ENCODE results near the gene MARCHF3.

The MARCHF3 gene

DNA sequence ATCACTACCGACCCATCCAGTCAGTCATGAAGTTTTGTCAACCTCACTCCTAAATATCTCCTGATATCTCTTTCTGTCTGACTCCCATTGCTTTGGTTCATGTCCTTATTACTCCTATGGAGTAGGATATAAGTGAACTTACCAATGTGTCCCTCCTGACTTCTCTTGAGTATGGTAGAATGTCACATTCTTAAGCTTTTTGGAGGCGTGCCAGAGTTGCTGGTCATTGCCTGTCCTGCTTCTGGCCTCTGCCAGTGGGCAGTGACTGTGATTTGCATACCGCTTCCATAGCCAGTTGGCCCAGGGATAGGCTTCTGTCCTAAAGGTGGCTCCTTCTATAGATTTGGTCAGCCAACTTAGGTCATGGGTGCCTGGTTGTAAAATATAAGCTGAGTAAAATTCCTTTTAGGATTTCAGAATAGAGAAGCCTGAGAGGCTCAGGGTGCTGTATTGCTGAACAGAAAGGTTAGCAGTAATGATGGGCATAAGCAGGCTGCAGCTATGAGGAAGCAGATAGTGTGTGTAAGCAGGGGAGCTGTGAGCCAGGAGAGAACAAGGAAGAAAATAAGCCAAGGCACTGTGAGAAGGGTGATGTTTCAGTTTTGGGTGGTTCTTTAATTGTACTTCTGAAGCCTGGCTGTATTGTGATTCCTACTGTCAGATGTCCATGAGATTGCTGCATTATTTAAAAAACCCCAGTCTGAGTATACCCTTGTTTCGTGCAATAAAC lies 16.1 kb upstream of the MARCHF3 start:
- H3K4me1 ChIP-seq (ENCODE audit: control insufficient read depth, insufficient read depth, low read length), result no peaks in the 10 kb centered on the region
- H3K27ac ChIP-seq (ENCODE audit: low read length), result no peak overlapping the region
- no peaks in the 10 kb centered on the region for H3K27me3 ChIP-seq (ENCODE audit: control insufficient read depth in 1 of 2, insufficient read depth in 2 of 2, low read length in 2 of 2)
- H3K9ac ChIP-seq (ENCODE audit: low read length in 2 of 2), result no peak overlapping the region
- H3K9me3 ChIP-seq (ENCODE audit: control insufficient read depth in 2 of 2, low read length in 2 of 2), result no peaks in the 10 kb centered on the region
- H3K4me3 ChIP-seq (ENCODE audit: low read length in 2 of 2), result no peak overlapping the region
- H3K36me3 ChIP-seq (ENCODE audit: control insufficient read depth in 2 of 2, insufficient read depth in 2 of 2, low read length in 2 of 2), result peaks cover 0 to 2% of the 10 kb centered on the region in 2 donors

DNA sequence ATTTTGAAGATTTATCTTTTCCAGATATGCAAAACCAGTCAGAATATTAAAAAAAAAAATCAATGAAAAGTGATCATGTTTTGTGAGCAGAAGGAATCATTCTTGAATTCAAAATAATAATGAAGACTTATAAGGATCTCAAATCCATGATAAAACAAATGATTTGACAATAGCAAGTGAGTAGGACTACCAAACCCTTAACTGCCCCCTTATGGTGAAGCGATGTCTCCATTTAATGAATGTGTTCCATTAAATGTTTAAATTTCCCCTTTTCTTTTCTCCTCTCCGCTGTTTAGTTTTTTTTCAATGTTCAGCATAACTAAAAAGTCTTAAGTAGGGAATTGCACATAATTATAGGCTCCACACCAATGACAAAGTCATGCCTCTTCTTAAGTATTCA lies 12.2 kb upstream of the MARCHF3 start:
- H3K27me3 ChIP-seq (ENCODE audit: control insufficient read depth in 1 of 2, insufficient read depth in 2 of 2, low read length in 2 of 2), result no peaks in the 10 kb centered on the region
- no peak overlapping the region for H3K27ac ChIP-seq (ENCODE audit: low read length)
- no peaks in the 10 kb centered on the region for H3K4me1 ChIP-seq (ENCODE audit: control insufficient read depth, insufficient read depth, low read length)
- no peaks in the 10 kb centered on the region for H3K36me3 ChIP-seq (ENCODE audit: control insufficient read depth in 2 of 2, insufficient read depth in 2 of 2, low read length in 2 of 2)
- H3K9ac ChIP-seq (ENCODE audit: low read length in 2 of 2), result no peak overlapping the region
- H3K9me3 ChIP-seq (ENCODE audit: control insufficient read depth in 2 of 2, low read length in 2 of 2), result no peaks in the 10 kb centered on the region
- no peak overlapping the region for H3K4me3 ChIP-seq (ENCODE audit: low read length in 2 of 2)

DNA sequence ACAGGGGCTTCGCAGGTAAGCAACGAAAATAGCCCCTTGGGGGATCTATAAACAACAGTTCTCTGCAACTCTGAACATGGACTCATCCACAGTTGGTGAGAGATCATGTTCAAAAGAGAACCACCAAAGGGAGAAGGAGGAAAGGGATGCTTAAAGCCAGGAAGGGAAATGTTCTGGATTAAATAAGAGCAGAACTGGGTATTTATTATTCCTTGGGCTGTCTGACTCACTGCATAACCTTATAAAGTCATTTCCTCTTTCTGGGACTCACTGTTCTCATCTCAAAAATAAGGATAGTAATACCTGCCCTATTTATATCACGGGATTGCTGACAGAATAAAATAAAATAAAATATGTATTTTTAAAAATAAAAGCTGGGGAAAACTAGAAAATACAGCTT lies 11.2 kb upstream of the MARCHF3 start:
- no peaks in the 10 kb centered on the region for H3K27me3 ChIP-seq (ENCODE audit: control insufficient read depth in 1 of 2, insufficient read depth in 2 of 2, low read length in 2 of 2)
- no peaks in the 10 kb centered on the region for H3K9me3 ChIP-seq (ENCODE audit: control insufficient read depth in 2 of 2, low read length in 2 of 2)
- no peak overlapping the region for H3K4me3 ChIP-seq (ENCODE audit: low read length in 2 of 2)
- H3K9ac ChIP-seq (ENCODE audit: low read length in 2 of 2), result no peak overlapping the region
- no peaks in the 10 kb centered on the region for H3K4me1 ChIP-seq (ENCODE audit: control insufficient read depth, insufficient read depth, low read length)
- H3K27ac ChIP-seq (ENCODE audit: low read length), result no peak overlapping the region
- no peaks in the 10 kb centered on the region for H3K36me3 ChIP-seq (ENCODE audit: control insufficient read depth in 2 of 2, insufficient read depth in 2 of 2, low read length in 2 of 2)

DNA sequence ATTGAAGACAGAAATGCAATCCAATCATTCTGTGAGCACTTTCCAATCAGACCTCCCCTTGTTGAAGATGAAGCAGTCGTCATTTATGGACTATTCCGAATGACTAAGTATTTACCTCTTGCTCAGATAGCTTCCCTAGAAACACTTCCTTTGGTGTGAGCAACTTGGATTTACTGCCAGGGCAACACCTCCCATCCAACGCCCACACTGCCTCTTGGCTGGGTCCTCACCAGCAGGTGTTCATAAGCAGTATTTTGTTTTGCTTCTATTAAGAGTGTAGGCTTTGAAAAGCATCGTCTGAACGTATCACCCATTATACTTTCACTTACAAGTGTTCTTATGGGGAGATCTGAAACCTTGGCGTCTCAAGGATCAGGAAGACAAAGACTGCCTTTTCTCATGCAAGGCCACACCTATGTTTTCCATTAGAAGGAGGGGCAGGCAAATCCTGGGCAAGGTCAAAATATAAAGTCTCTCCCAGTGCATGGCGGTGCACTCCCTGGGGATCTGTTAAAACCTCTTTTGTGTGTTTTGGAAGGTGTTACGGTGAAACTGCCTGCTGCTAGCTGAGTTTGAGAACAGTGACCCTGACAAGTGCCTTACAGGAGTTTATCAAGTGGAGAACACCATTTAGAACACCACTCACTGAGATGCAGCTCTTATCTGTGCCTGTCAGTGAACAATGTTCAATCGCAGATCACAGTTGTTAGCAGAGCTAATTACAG lies 10.6 kb upstream of the MARCHF3 start:
- no peak overlapping the region for H3K27ac ChIP-seq (ENCODE audit: low read length)
- no peak overlapping the region for H3K9ac ChIP-seq (ENCODE audit: low read length in 2 of 2)
- no peak overlapping the region for H3K4me3 ChIP-seq (ENCODE audit: low read length in 2 of 2)
- H3K4me1 ChIP-seq (ENCODE audit: control insufficient read depth, insufficient read depth, low read length), result no peaks in the 10 kb centered on the region
- H3K9me3 ChIP-seq (ENCODE audit: control insufficient read depth in 2 of 2, low read length in 2 of 2), result no peaks in the 10 kb centered on the region
- H3K27me3 ChIP-seq (ENCODE audit: control insufficient read depth in 1 of 2, insufficient read depth in 2 of 2, low read length in 2 of 2), result no peaks in the 10 kb centered on the region
- H3K36me3 ChIP-seq (ENCODE audit: control insufficient read depth in 2 of 2, insufficient read depth in 2 of 2, low read length in 2 of 2), result no peaks in the 10 kb centered on the region

DNA sequence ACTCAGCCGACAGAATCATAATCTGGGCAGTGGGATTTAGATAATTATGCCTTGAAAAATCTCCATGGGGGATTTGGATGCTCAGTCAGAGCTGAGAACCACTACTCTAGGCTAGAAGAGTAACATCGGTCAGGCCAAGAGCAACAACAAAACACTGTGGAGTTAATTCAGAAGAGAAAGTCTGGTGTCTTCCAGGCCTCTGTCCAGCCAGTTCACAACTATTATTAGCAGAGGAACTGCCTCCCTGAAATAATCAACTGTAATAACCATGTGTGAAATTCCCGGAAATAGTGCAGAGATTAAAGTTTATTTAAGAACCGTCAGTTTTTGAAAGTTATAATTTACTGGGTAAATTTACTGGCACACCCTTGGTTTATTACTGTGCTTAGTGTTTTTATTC lies 8.2 kb upstream of the MARCHF3 start:
- H3K9me3 ChIP-seq (ENCODE audit: control insufficient read depth in 2 of 2, low read length in 2 of 2), result no peaks in the 10 kb centered on the region
- no peaks in the 10 kb centered on the region for H3K36me3 ChIP-seq (ENCODE audit: control insufficient read depth in 2 of 2, insufficient read depth in 2 of 2, low read length in 2 of 2)
- no peak overlapping the region for H3K4me3 ChIP-seq (ENCODE audit: low read length in 2 of 2)
- no peak overlapping the region for H3K27ac ChIP-seq (ENCODE audit: low read length)
- peaks cover 0 to 3% of the 10 kb centered on the region in 2 donors for H3K27me3 ChIP-seq (ENCODE audit: control insufficient read depth in 1 of 2, insufficient read depth in 2 of 2, low read length in 2 of 2)
- H3K4me1 ChIP-seq (ENCODE audit: control insufficient read depth, insufficient read depth, low read length), result no peaks in the 10 kb centered on the region
- H3K9ac ChIP-seq (ENCODE audit: low read length in 2 of 2), result no peak overlapping the region

DNA sequence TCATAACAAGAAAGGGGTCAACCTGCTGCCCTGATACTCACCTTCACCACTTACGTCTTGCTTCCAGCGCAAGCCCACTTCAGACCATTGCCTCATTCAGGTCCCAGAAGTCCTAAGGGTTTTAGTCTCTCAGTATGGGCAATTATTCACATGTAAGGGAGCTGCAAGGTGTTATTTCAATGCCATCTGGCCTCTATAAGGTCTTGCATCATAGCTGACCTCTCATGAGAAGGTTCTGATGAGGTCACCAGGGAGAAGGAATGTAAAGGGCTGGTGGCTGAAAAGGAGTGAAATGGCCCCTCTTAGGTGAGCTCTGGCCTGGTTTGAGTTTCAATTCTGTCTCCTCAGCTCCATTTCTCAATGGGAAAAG lies 1.5 kb upstream of the MARCHF3 start:
- H3K36me3 ChIP-seq (ENCODE audit: control insufficient read depth in 2 of 2, insufficient read depth in 2 of 2, low read length in 2 of 2), result no peaks in the 10 kb centered on the region
- peaks cover 4% of the 10 kb centered on the region for H3K4me1 ChIP-seq (ENCODE audit: control insufficient read depth, insufficient read depth, low read length)
- H3K27me3 ChIP-seq (ENCODE audit: control insufficient read depth in 1 of 2, insufficient read depth in 2 of 2, low read length in 2 of 2), result peaks cover 3 to 9% of the 10 kb centered on the region in 2 donors
- no peaks in the 10 kb centered on the region for H3K9me3 ChIP-seq (ENCODE audit: control insufficient read depth in 2 of 2, low read length in 2 of 2)
- no peak overlapping the region for H3K9ac ChIP-seq (ENCODE audit: low read length in 2 of 2)
- H3K4me3 ChIP-seq (ENCODE audit: low read length in 2 of 2), result peak overlapping the region in 1 of 2 donors; percentile 87
- H3K27ac ChIP-seq (ENCODE audit: low read length), result no peak overlapping the region

DNA sequence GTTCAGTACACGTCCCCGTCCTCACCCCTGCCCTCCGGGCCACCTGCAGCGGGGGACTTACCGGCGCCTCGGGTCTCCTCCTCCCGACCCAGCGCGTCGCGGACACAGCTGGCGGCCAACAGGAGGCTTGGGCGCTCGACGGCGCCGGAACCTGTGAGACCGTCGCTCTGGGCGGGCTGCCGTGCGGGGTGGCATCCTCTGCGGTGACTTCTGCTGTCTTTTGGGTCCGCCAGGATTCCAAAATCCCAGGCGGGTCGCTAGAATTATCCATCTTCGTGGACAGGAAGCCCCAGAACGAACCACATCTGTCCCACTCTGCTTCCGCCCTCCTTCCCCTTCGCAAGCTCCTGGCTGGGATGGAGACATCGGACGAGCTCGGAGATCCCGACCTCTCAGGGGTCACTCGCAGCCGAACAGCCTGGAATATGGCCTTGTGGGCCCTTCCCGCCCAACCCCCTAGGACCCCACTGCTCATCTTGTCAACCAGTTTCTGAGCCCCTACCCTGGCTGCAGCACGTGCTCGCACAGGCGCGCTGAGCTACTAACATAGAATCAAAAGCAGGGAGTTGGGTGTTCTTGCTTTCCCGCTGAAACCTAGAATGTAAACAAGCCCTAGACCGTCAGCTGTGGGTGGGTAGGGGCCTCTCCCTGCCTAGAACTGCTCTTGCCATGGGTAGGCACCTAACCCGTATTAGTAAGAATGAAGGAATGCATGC lies 947 bp upstream of the MARCHF3 start:
- Histone ChIP-seq H3K4me1 (ENCODE audit: control insufficient read depth, insufficient read depth, low read length) (peaks cover 4% of the 10 kb centered on the region), H3K9me3 (ENCODE audit: control insufficient read depth in 2 of 2, low read length in 2 of 2) (no peaks in the 10 kb centered on the region), H3K4me3 (ENCODE audit: low read length in 2 of 2) (peak overlapping the region; percentile 76 to 87), H3K27ac (ENCODE audit: low read length) (no peak overlapping the region), H3K9ac (ENCODE audit: low read length in 2 of 2) (peak overlapping the region in 1 of 2 donors; percentile 41), H3K36me3 (ENCODE audit: control insufficient read depth in 2 of 2, insufficient read depth in 2 of 2, low read length in 2 of 2) (no peaks in the 10 kb centered on the region), H3K27me3 (ENCODE audit: control insufficient read depth in 1 of 2, insufficient read depth in 2 of 2, low read length in 2 of 2) (peaks cover 3 to 9% of the 10 kb centered on the region in 2 donors)

DNA sequence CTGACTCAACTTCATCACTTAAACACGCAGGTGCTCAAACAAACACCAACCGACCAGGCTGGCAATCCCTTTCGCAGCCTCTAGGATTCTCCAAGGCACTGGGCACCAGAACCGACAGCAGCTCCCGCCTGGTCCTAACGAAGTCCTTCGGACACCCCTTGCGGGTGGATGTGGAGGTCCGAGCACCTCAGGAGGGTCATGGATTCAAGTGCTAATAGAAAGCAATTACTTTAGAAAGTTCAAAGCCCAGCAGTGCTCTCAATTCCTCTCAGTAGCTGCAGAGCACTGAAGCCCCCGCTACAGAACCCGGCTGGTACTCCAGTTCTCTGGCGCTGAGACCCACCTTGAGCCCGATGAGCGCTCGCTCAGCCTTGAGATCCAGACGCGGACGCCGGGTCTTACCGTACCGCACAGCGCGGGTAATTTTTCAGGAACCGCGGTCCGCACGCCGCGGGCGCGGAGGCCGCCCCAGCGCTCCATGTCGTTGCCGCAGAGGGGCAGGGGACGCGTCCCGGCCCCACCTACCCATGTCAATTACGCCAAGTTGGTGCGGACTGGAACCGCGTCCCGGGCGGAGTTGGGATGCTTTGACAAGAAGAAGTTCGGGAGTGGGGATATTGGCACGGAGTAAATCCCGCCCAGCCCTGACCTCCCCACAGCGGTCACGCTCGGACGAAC lies 638 bp downstream of the MARCHF3 start:
- Histone ChIP-seq H3K9ac (ENCODE audit: low read length in 2 of 2) (peak overlapping the region; percentile 73 to 76), H3K27ac (ENCODE audit: low read length) (peak overlapping the region; percentile 71), H3K36me3 (ENCODE audit: control insufficient read depth in 2 of 2, insufficient read depth in 2 of 2, low read length in 2 of 2) (no peaks in the 10 kb centered on the region), H3K27me3 (ENCODE audit: control insufficient read depth in 1 of 2, insufficient read depth in 2 of 2, low read length in 2 of 2) (peaks cover 3 to 6% of the 10 kb centered on the region in 2 donors), H3K4me1 (ENCODE audit: control insufficient read depth, insufficient read depth, low read length) (peaks cover 4% of the 10 kb centered on the region), H3K9me3 (ENCODE audit: control insufficient read depth in 2 of 2, low read length in 2 of 2) (no peaks in the 10 kb centered on the region), H3K4me3 (ENCODE audit: low read length in 2 of 2) (peak overlapping the region; percentile 80 to 87)

DNA sequence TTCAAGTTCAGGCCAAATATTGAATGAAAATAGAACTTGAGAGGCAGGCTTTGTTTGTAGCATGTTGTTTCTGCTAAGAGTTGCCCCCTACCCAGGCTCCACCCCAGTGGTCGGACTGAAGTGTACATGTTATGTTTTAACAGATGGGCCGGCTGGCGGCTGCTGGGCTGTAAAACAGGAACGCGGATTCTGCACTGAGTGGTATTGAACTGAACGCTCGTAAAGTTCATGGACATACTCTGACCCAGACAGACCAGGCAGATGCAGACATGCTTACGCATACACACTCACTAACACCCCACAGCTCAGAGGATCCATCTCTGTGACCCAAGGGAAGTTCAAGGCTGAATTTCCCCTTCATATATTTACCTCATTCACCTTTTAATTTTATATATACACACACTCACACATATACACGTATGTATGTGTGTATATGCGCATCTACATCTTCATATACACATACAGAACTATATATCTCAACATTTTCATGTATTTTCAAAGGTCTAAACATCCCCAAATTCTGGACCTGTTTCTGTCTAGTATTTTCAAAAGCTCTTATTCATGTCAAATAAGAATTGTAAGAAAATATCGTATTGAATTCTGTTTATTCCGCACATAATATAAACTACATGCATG lies 1.4 kb downstream of the MARCHF3 start:
- Histone ChIP-seq H3K36me3 (ENCODE audit: control insufficient read depth in 2 of 2, insufficient read depth in 2 of 2, low read length in 2 of 2) (no peaks in the 10 kb centered on the region), H3K9ac (ENCODE audit: low read length in 2 of 2) (no peak overlapping the region), H3K9me3 (ENCODE audit: control insufficient read depth in 2 of 2, low read length in 2 of 2) (no peaks in the 10 kb centered on the region), H3K4me1 (ENCODE audit: control insufficient read depth, insufficient read depth, low read length) (peaks cover 4% of the 10 kb centered on the region), H3K27me3 (ENCODE audit: control insufficient read depth in 1 of 2, insufficient read depth in 2 of 2, low read length in 2 of 2) (peaks cover 3 to 6% of the 10 kb centered on the region in 2 donors), H3K4me3 (ENCODE audit: low read length in 2 of 2) (peak overlapping the region; percentile 80 to 87), H3K27ac (ENCODE audit: low read length) (no peak overlapping the region)

DNA sequence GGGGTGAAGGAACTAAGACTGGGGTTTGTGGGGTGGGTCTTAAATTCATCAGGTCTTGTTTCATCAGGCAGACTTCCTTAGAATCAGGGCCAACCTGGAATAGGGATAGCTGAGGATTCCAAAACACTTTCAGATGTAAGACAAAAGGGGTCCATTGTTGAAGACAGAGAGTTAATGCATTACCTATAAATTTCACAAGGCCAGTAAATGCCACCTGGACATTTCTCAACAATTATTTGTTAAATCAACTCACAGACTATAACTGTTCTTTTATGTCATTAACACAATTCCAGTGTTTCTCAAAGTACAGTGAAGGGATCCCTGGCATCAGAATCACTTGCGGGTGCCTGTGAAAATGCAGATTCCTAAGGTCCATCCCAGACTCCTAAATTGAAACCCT lies 2.8 kb downstream of the MARCHF3 start:
- Histone ChIP-seq H3K27me3 (ENCODE audit: control insufficient read depth in 1 of 2, insufficient read depth in 2 of 2, low read length in 2 of 2) (peaks cover 3 to 6% of the 10 kb centered on the region in 2 donors), H3K9me3 (ENCODE audit: control insufficient read depth in 2 of 2, low read length in 2 of 2) (no peaks in the 10 kb centered on the region), H3K27ac (ENCODE audit: low read length) (no peak overlapping the region), H3K36me3 (ENCODE audit: control insufficient read depth in 2 of 2, insufficient read depth in 2 of 2, low read length in 2 of 2) (no peaks in the 10 kb centered on the region), H3K4me3 (ENCODE audit: low read length in 2 of 2) (no peak overlapping the region), H3K4me1 (ENCODE audit: control insufficient read depth, insufficient read depth, low read length) (peaks cover 4% of the 10 kb centered on the region), H3K9ac (ENCODE audit: low read length in 2 of 2) (no peak overlapping the region)

All from stomach smooth muscle (tissue), 2 donors.